HG03558 (cell line): Measurements from ENCODE around the gene GTF2A1.
A peak's percentile ranks its signal among the peaks of the same experiment; 100 is the strongest.

ENCODE experiments used
- ATAC-seq: cut with Tn5 transposase; IDR thresholded peaks from one replicate; pipeline ENCODE4 v1.9.1; 2021; ENCODE audit warnings: moderate number of reproducible peaks; ENCODE audit not compliant: unreplicated experiment; ENCODE audit errors: extremely low read depth

The GTF2A1 gene

DNA sequence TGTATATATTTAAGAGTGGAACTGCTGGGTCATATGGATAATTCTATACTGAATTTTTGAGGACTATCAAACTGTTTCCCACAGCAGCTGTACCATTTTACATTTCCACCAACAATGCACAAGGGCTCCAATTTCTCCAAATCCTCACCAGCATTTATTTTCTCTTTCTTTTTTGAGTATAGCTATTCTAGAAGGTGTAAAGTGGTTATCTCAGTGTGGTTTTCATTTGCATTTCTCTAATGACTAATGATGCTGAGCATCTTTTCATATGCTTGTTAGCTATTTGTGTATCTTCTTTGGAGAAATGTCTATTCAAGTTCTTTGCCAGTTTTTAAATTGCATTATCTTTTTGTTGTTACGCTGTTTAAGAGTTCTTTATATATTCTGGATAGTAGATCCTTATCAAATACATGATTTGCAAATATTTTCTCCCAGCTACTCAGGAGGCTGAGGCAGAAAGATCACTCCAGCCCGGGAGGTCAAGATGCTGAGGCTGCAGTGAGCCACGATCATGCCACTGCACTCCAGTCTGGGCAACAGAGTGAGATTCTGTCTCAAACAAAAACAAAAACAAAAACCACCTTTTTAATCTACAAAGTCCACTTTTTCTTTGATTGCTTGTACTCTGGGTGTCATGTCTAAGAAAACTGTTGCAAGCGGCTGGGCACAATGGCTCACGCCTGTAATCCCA is 32.8 kb downstream of the GTF2A1 start:
- ATAC-seq, result peak; percentile 73

DNA sequence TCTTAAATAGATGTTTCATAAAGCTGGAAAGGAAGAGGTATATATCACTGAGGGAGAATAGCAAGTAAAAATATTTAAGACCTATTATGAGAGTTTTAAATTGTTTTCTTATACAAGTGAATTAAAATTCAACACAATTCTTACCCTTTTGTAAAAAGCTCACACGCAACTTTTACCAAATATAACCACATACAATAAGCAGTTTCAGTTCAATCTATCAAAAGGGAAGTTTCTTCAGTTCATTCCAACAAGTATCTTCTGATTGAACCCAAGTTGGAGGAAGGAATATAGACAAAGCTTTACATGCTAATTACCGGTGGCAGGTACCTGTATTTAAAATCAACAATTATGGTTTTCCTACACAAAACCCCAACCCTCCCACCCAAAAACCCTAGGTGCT is 41.1 kb downstream of the GTF2A1 start:
- no peak for ATAC-seq

DNA sequence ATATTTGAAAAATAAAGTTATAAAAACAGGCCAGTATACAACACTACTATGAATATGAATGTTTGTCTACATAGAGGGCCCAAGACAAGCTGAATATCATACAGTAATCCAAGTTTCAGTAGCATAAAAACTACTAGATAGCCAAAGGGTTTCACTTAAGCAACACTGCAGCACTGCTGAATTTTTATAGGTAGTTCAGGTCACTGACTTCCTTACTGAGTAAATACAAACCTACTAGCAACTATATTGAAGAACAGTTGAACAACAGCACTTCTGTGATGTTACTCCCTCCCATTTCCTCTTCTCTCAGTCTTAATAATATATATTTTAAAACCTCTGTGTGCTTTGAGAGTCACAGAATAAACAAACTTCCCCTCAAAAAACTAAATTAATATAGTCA is 42.7 kb downstream of the GTF2A1 start:
- ATAC-seq, result peak; percentile 51

DNA sequence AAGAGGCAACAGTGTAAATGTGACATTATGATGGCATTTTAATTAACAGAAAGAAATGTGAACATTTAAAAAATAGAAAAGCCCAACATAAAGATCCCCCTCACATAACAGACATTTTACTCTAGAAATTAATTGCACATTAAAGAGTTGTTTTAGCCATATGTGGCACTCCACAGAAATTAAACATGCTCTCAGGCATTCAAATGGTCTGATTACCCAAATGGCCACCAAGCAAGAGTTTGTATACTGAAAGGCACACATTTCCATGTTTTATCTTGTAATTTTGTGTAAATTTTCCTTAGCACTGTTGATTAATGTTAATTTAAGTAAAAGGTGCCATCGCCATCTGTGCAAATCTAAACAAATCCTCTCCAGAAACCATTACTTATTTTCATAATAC is 43.5 kb downstream of the GTF2A1 start:
- no peak for ATAC-seq

DNA sequence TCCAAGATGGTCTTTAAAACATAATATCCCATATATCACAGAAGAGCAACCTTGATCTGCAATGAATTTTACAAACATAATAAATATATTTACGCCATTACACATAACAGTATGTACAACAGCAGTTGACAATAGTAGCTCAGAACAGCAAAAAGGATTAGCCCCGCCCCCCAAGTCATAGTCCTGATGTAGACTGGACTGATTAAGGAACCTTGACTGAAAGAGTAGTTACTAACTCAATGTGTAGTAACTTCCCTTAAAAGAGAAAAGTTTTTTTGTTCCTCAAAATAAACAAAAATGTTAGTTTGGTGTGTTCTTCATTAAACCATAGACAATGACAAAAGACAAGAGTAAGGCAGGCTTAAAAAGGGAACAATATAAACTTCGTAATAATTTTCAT is 44.5 kb downstream of the GTF2A1 start:
- no peak for ATAC-seq

DNA sequence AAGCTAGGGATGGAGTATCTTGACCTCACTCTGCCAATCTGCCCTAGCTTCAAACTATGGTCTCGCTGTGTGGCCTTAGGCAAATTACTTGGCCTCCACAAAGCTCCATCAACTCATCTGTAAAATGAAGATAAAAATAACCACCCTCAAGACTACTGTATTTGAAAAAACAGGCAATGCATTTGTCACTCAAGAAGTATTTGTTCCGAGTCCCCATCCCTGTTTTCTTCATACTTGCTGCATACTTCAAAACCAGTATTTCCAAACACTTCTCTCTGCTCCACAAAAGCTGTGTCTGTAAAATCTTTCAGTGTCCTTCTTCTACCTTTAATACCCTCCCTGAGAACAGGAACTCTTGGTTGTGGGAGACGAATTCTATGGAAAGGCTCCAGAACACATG is 47.9 kb downstream of the GTF2A1 start:
- no peak for ATAC-seq

DNA sequence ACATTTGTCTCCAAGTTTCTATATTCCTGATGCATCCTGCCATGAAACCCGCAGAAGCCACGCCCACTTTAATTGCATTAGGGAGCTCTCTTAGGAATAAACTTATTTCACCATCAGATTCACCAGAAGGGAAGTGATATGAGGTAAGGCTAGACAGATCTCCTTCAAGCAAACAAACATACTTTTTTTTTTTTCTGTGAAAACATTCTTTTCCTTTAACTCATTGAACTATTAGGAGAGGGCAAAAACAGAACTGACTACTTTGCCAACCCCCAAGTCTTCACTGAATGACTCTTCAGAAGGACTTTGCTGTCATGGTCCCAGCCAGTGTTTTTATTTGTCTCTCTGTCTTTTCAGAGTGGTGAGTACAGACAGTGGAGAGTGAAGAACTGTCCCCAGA is 48.4 kb downstream of the GTF2A1 start:
- ATAC-seq, result peak; percentile 19

DNA sequence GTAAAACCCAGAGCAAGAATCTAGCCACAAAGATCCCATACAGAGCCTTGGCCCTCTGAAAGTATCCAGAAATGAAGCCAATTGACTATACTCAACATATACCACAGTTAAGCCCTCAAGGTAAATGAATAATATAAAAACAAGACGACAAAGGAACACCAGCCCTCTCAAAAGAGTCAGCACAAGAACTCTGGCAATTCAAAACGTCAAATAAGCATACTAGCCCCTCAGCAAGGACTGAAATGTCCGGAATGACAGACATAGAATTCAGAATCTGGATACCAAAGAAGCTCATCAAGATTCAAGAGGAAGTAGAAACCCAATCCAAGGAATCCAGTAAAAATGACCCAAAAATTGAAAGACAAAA is 49.9 kb downstream of the GTF2A1 start:
- ATAC-seq, result no peak

DNA sequence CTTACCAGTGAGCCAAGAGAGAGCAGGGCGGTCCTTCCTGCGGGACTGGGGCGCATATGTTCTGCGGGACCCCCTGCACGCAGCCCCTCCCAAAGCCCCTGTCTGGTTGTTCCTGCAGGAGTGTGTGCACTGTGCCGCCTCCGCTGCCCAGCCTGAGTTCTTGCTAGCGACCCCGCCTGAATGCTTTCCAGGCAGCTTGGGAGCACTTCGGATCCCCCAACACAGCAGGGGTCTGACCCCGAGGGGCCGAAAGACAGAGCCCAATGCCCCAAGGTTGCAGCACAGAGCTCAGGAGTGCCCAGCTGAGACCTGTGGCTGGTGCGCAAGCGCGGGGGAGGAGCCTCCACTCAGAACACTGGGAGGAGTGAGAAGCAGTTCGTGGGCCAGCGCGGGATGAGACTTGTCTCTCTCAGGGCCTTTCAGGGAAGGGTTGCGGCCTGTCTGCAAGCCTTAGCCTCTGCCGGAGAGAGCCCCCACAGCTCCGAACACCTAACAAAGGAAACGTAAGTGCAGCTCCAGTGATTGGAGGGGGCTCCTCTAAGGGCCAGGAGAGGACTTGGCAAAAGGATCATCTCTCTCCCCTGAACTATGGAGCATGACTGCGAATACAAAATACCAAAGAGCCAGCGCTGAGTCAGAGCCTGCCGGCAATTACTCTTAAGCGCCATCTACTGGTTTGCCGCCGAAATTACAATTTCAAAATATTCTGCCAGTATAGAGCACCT is 50.5 kb downstream of the GTF2A1 start:
- peak; percentile 88 for ATAC-seq

DNA sequence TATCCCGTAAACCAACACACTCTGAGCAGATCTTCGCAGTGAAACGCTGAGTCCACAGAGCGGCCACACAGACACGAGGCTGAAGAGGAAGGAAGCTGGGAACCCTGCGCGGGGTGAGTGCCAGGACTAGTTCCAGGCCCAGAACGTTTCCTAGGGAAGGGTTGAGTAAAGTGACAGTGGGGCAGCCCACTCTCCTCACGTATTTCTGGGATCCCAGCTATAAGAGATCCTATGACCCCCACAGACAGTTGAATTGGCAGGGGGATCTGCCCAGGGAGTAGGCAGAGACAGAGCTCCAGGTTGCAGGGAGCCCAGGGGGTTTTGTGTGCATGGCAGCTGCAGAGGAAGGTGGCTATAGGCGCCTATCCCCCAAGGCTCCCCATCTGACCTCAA is 51.1 kb downstream of the GTF2A1 start:
- no peak for ATAC-seq

DNA sequence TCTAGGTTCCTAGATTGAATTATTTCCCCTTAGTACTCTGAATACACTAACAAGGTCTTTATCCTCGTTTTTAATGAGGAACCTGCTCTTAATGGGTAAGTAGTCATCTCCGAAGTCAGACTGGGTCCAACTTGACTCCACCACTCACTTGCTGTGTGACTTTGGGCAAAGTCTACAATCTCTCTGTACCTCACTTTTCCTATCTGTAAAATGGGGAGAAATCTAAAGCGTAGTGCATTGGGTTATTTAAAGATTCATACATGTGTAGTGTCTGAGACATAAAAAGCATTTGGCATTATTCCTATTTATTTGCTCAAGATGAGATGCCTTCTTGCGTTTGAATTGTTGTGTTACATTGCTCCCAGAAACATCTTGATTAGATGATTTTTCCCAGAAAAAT is 51.5 kb downstream of the GTF2A1 start:
- no peak for ATAC-seq

DNA sequence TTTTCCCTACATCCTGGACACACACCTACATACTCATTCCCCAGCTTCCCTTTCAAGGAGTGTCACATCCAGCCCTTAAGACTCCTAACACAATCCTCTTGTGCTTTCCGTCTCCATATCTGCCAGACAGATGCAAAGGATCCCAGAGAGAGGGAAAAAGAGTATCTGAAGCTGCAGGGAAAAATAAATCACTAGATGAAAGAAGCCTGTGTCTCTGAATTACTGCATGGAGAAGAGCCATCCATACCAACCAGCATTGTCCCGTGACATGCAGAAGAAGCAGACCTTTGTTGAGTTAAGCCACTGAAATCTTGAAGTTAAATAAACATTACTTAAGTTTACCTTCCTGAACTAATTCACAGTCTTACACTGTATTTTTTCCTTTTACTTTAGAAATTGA is 54.6 kb downstream of the GTF2A1 start:
- no peak for ATAC-seq

DNA sequence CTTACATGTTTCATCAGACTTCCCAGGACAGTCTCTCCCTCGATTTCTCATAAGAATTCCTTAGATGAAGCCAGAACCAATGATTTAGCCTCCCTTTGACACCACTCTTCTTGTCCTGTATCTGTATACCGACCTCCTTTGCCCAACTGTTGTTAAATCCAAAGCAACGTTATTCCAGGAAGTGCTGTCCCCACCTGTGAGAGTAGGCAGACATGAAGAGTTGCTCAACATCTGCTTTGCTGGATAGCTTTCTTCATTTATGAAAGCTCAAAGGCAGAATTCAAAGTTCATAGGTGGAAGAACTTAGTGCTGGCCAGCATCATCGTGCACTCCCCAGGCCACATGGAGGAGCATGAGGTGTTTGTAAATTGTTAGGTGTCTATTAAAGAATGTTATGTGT is 55.6 kb downstream of the GTF2A1 start:
- ATAC-seq, result no peak

DNA sequence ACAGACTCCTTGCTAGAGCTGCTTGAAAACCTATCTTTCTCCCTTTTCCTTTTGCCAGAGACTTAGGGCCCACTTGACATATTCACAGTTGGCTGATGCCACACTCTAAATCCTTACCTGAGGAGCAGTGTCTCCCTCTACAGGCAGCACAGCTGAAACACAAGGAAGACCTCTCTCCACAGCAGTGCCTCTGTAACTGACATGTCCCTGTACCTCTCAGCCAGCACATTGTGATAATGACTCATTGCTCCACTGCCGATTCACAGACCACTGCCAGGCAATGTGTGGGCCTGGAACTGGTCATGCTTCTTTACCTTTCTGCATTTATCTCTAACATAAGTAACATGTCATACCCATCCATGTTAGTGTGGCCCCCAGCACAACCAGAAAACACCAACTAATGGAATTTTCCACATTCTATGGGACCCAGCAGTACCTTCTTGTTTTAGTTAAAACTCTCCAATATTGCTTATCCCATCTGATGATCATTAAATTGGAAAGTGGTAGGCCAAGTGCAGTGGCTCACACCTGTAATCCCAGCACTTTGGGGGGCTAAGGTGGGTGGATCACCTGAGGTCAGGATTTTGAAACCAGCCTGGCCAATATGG is 56.5 kb downstream of the GTF2A1 start:
- ATAC-seq, result peak; percentile 94

DNA sequence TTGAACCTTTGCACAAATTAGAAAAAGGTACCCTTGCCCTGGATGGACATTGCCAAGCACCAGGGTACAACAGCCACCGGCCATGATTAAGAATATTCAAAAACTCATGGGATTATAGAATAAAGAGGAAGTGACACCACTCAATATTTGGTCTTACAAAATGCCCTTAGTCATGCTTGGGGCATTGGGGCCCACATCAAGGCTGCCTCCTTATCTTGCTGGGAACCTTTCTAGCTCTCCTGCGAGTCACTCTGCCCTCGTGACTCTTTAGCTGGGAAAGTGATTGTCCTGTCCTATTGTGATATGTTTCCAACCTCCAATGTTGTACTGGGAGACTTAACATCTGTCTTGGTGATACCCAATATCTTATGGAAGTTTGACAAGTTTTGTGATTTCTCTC is 57.8 kb downstream of the GTF2A1 start:
- ATAC-seq, result no peak

DNA sequence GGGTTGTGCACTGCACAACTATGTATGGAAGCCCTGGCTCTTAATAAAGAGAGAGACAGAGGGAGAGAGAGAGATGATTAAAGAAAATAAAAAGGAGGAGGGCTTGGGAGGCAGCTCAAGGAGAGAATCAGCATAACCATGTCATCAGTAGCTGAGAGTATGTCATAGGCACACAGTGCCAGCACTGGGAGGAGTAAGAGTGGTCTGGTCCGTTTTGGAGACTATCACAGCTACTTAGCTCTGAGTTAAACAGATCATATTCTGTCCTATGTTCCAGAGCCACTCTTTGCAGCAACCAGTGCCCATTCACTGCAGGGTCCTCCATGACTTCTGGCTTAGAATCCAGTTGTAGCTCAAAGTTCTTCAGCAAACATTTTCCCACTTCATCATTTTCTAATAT is 59.0 kb downstream of the GTF2A1 start:
- no peak for ATAC-seq

DNA sequence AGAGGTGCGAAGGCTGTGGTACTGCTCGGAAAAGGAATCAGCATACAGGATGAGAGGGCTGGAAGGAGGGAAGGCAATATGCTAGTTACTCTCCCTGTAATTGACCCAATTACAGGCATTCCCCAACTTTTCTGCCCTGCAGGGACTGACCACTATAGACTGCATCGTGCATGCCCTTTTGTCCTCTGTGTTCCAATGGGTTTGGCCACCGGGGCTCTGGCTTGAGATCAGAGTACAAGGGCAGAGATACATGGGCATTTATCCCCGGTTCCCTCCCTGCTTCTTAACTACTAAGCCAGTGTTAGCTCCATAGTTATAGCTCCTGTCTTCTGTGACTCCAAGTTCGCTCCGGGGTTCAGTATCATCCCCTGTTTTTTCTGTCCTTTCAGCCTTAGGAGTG is 59.7 kb downstream of the GTF2A1 start:
- no peak for ATAC-seq

DNA sequence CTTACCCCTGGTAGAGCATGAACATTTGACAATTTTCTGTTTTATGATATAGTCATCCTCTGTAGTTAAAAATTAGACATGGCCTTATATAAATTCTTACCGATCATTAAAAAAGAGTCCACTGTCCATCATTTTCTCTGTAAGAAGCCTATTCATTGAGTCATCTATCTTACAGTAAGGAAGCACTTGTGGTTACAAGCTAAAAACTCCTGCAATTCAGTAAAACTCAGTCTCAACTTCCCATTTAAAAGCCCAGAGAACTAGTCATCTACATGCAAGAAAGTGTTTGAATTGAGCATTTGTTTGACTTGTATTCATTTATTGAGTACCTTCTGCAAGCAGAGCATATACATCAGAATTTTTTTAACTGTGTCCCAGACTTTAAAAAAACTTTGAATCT is 63.3 kb downstream of the GTF2A1 start:
- ATAC-seq, result no peak

DNA sequence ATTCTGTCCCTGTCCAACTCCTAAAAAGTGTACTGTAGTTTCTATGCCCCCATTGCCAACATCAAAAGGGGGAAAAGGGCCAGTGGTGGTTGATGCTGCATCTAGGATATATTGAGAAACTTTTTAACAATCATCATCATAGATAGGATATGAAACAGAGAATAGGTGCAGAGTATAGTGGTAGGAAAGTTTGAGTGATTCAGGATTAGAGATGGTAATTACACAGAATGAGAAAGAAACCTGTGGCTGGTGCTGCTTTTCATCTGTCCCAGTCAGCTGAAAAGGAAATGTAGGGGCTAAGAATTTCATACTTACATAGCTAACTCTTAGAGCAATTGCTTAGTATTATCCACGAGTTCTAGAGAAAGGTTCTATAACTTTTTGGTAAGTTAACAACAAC is 67.6 kb downstream of the GTF2A1 start:
- no peak for ATAC-seq

DNA sequence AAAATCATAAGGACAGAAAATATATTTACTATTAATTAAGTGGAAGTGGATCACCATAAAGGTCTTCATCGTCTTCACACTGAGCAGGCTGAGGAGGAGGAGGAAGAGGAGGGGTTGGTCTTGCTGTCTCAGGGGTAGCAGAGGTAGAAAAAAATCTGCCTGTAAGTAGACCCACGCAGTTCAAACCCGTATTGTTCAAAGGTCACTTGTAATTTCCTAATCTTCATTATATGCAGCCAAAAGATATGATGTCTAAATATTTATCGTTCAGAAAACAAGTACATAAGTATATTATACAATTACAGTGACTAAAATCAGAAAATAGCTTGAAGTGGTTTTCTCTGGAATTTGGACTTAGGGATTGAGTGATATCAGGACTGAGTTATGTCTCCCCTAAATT is 72.1 kb downstream of the GTF2A1 start:
- no peak for ATAC-seq

DNA sequence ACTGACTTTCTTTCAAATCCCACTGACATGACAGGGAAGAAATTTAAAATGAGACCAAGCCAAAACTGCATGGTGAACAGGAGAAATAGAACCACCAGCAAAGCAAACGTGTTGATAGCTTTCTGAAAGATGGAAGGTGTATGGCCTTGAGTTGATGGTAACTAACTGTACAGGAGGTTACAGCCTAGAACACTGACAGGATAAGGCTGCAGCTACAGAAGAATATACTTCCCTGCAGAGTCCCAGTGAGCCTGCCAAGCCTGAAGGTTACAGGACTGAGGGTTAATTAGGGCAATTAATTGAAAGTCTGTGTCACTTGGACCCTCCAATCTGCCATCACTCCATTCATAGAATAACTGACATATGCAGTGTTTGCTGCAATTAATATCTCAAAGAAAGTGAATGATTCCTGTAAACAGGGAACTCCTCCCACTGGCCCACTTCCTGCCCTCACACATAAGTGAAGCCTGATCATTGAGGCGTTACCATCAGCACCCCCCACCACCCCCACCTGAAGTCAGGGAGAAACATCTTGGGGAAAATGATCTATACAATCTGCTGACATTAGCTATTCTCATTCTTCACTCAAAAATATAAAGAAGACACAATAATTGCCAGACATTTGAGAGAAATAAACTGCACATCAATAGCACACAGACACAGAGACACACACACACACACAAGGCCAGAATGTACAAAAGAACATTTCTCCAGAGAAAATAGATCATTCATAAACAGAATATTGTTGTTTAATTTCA is 73.4 kb downstream of the GTF2A1 start:
- ATAC-seq, result no peak
